ENCODE data around the gene RPP40. TPM values are rescaled to one million over a fixed set of nuclear protein-coding genes. Genes with fewer than 3 reads are reported as not detected.

RPP40 gene
- polyA plus RNA-seq, 4 donors = 11.6 to 12.5 (median 12.1) TPM

Other genes starting within 250 kb of the RPP40 start
- gene CDYL, start 227.6 kb downstream of the RPP40 start, polyA plus RNA-seq (ENCODE audit: insufficient read length in 4 of 4) = 10 to 100 TPM; 25.7 to 31.1 (median 29.0) TPM
- 1 to 10 TPM; 1.4 to 2.9 (median 2.2) TPM for gene PPP1R3G, start 81.3 kb upstream of the RPP40 start, polyA plus RNA-seq (ENCODE audit: insufficient read length in 4 of 4)

All from right renal pelvis (tissue), 4 donors.